8988T (cell line): Measurements from ENCODE around the gene CAPN9.
"Not testable (repeated sequence)": the region's sequence is repeated elsewhere in the genome, so short reads cannot be mapped to it uniquely, and the experiment has no call there.

Experiments
- DNase-seq: peaks from one replicate; pipeline ENCODE4 v3.0.0; 2011

CAPN9 gene, protein sequence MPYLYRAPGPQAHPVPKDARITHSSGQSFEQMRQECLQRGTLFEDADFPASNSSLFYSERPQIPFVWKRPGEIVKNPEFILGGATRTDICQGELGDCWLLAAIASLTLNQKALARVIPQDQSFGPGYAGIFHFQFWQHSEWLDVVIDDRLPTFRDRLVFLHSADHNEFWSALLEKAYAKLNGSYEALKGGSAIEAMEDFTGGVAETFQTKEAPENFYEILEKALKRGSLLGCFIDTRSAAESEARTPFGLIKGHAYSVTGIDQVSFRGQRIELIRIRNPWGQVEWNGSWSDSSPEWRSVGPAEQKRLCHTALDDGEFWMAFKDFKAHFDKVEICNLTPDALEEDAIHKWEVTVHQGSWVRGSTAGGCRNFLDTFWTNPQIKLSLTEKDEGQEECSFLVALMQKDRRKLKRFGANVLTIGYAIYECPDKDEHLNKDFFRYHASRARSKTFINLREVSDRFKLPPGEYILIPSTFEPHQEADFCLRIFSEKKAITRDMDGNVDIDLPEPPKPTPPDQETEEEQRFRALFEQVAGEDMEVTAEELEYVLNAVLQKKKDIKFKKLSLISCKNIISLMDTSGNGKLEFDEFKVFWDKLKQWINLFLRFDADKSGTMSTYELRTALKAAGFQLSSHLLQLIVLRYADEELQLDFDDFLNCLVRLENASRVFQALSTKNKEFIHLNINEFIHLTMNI

GRCh38 chr1:230747127-230747730, at the start of gene CAPN9:
Gene CAPN9 (plus strand): TSS chr1:230747388. CDS start chr1:230747497, 109 bp downstream.
- DNase-seq: no peak

DNA sequence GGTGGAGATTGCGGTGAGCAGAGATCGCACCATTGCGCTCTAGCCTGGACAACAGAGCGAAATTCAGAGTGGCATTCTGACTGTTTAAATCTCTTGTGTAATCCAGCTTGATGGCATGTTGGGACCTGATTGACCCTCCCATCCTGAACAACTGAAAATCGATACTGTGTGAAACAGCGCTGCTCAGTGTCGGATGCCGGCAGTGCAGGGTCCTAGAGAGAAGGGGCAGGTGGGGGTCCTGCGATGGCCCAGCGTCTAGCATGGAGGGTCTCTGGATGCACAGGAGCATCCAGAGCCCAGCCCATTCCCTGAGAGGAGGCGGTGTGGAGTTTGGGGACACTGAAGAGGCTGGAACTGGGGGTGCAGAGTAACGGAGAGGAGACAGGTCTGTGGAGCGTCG, 49.1 kb upstream of the CAPN9 start:
- DNase-seq: no peak

- DNase-seq: not testable (repeated sequence)
Measured at GRCh38 chr1:230698964-230699363, 48.2 kb upstream of the CAPN9 start.

DNA sequence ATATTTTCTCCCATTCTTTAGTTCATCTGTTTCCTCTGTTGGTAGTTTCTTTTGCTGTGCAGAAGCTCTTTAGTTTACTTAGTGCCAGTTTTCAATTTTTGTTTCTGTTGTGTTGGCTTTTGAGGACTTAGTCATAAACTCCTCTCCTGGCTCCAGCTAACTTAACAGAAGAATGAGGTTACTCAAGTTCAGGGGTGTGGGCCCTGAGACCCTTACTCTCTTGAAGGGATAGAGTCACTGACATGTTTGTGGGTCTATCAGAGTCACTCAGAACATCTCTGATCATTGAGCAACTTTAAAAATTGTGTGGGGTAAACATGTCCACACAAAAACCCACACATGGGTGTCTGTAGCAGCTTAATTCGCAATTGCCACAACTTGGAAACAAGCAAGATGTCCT, 47.5 kb upstream of the CAPN9 start:
- DNase-seq: no peak

GRCh38 chr1:230700132-230700531, 47.1 kb upstream of the CAPN9 start:
- DNase-seq: no peak

GRCh38 chr1:230701434-230701833, 45.8 kb upstream of the CAPN9 start:
- no peak for DNase-seq

DNA sequence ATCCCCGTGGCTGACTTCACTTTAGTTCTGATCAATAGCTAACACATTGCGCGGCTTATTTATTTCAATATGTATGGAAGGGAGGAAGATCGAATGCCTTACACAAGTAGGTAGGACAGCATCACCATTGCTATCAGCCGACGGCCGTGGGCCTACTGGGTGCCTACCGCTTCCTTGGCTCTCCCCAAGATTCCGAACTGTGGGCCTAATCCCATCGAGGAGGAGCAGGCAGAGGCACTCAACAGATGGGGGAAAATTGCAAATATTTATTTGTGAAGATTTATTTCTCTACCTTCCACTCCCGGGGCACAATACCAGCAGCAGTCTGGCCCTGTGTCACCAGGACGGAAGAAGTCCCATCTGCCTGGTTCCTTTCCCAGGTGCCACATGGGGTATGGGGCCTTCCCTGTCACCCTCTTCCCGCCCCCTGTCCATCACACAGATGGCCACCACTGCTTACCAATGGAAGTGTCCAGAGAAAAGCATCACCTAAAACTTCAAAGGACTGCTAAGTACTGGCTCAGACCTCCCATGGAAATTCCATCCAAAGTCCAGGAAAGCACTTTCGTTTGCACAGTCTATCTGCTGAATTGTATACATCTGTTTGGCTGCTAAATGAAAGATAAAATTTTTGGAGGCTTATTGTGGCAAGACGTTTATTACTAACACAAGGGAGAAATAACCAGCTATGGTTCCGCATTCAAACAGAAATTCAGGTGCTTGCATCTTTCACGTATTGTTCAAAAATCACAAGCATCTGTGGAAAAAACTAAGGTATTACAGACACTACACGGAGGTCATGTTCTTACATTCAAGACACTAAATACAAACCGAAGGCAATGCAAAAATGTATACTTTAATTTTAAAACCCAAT, 45.1 kb upstream of the CAPN9 start:
- DNase-seq: no peak

DNA sequence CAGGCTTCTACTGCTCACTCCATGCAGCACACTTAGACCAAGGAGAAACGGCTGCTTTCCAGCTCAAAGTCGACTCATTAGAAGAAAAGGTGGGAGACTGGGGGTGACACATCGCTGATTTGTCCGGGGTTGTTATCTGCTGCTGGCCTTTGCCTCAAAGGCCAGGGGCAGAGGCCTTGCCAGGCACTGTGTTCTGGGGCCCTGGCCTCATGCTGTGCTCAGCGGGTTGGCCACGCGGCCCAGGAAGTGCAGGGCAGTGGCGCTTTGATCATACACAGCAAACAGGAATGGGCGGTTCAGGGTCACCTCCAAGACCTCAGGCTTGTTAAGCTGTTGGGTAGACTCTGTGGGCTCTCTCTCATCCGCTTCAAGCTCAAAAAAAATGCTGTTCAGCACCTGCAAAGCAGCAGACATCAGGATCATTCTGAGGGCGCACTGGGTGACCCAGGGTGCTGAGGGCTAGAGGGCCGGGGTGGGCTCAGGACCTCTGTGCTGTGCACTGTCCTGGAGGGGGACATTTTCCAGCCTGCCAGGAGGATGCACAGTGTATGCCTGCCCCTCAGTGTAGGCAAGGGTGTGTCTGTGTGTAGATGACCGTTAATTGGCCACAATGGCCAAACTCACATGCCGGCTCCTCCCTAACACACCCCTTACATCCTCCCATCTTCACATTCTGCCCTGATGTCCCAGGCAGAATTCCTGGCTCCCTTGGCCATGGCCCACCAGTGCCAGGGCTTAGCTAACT, 44.1 kb upstream of the CAPN9 start:
- DNase-seq: no peak

- no peak for DNase-seq
Measured at GRCh38 chr1:230703679-230704385, 43.4 kb upstream of the CAPN9 start.

GRCh38 chr1:230704830-230705229, 42.4 kb upstream of the CAPN9 start:
- DNase-seq: no peak

GRCh38 chr1:230705289-230706019, 41.7 kb upstream of the CAPN9 start:
- DNase-seq: no peak

DNA sequence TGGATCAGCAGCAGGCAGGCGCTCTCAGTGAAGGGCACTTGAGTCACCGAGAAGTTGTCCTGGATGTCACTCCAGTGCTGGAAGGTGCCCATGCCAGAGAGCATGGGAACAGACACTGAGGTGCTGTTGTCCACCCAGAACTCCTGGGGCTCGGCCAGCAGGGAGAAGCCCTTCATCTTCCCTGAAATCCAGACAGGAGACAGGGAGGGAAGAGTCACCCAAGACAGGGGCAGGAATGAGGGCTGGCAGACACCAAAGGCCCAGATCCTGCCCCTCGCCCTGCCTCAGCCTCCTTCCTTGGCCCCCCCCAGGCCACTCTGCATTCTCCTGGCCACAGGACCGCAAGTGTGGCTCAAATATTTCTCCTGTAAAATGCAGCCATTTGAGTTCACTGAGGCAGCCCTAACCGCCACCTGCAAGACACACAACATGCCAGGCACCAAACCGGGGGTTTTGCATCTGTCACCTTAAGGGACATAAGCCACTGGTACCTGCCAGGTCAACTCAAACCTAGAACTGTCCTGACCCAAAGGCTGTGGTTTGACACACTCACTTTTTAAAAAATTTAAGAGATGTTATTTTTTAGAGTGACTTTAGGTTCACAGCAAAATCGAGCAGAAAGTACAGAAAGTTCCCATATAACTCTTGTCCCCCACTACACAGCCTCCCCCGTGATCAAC, 41.0 kb upstream of the CAPN9 start:
- DNase-seq: no peak

DNA sequence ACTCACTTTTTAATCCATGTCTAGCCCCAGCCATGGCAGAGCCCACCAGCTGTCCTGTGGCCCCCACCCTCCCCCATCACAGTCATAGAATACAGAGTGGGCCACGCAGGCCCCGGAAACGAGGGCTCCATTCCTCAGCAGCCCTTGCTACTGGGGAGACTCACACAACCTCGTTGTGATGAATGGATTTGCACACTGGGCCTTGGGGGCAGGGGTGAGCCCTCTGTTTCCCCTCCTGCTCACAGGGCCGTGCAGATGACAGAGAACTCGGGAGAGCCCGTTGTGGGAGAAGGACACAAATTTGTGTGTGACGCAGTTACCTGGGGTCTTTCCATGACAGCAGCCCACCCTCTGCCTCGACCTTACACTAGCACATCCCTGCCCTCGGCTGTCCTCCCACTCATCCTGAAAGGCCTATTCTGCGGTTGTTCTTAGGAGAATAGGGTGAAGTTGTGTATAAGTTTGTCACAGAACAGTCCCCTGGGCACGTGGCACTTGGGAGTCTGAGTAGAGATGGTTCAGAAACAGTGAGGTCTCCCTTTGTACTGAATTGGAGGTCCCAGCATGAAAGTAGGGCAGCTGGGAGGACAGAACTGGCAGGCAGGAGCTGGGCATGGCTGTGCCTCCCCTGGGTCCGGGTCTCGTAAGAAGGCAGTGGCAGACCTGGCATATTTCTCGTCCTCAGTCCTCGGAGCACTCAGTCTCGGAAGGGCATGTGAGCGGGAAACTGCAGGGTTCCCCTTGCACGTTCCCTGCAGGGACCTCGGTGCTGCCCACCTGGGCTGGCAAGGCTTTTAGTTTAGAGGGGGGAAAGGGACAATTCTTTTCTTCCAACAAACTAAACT, 40.1 kb upstream of the CAPN9 start:
- no peak for DNase-seq

- no peak for DNase-seq
Measured at GRCh38 chr1:230707732-230708630, 39.2 kb upstream of the CAPN9 start.

- no peak for DNase-seq
Measured at GRCh38 chr1:230708631-230709580, 38.3 kb upstream of the CAPN9 start.

GRCh38 chr1:230709619-230710542, 37.3 kb upstream of the CAPN9 start:
- no peak for DNase-seq
